ENCODE measurements around the gene ZBTB16.

Gene ZBTB16

GRCh38 chr11:114133548-114134329 lies 74.2 kb downstream of the ZBTB16 start:
- Mint-ChIP-seq H3K9me3 (no peaks in the 10 kb centered on the region), H3K4me3 (no peak overlapping the region), H3K27me3 (no peaks in the 10 kb centered on the region), H3K27ac (no peak overlapping the region), H3K4me1 (peaks cover 53% of the 10 kb centered on the region)
- DNase-seq (no peak), ATAC-seq (no peak)

DNA sequence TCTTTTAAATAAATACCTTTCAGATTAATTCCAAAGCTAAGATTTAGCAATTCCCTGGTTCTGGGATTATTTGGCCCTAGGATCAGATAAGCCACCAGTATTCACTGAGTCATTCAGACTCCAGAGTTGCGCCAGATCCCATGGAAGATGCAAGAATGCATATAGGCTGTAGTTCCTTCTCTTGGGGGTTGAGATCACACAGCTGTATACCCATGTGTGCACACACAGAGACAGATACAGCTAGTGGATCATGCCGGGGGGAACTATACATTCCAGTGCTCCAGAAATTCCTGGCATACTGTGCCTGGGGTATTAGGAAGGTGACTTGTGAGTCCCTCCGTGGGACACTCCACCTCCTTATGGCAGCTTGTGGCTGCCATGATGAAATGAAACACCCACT lies 75.4 kb downstream of the ZBTB16 start:
- no peak overlapping the region for H3K27ac Mint-ChIP-seq
- no peaks in the 10 kb centered on the region for H3K27me3 Mint-ChIP-seq
- peaks cover 51% of the 10 kb centered on the region for H3K4me1 Mint-ChIP-seq
- DNase-seq (no peak), ATAC-seq (no peak)
- no peak overlapping the region for H3K4me3 Mint-ChIP-seq
- no peaks in the 10 kb centered on the region for H3K9me3 Mint-ChIP-seq

GRCh38 chr11:114135737-114136151 lies 76.2 kb downstream of the ZBTB16 start:
- no peak overlapping the region for H3K4me3 Mint-ChIP-seq
- ATAC-seq (no peak), DNase-seq (no peak)
- H3K4me1 Mint-ChIP-seq, result peaks cover 50% of the 10 kb centered on the region
- no peaks in the 10 kb centered on the region for H3K9me3 Mint-ChIP-seq
- H3K27me3 Mint-ChIP-seq, result no peaks in the 10 kb centered on the region
- no peak overlapping the region for H3K27ac Mint-ChIP-seq

- no peak for DNase-seq
- Mint-ChIP-seq H3K4me1 (peaks cover 37% of the 10 kb centered on the region), H3K9me3 (no peaks in the 10 kb centered on the region), H3K27me3 (no peaks in the 10 kb centered on the region), H3K4me3 (peak overlapping the region; percentile 19 to 34), H3K27ac (peak overlapping the region in 1 of 2 donors; percentile 88)
- ATAC-seq, result no peak
These were observed 77.5 kb downstream of the ZBTB16 start for GRCh38 chr11:114136686-114137640.

DNA sequence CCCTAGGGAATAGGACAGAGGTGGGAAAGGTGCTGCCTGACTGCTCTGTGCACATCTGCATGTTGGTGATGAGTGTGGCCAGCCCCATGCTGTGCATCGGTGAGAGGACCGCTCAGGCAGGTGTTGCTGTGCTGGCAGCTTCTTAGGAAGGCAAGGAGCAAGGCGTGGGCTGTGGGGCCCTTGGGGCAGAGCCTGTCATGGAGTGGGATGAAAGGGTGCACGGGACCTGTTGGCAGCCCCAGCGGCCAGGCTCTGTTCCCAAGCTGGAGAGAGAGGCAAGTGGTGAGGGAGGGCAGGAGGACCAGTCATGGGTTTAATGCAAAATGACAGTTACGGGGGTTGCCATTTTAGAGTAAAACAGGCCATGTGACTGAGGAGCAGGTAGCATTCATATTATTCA lies 78.3 kb downstream of the ZBTB16 start:
- Mint-ChIP-seq H3K4me3 (no peak overlapping the region), H3K4me1 (peaks cover 37% of the 10 kb centered on the region), H3K27ac (no peak overlapping the region), H3K9me3 (no peaks in the 10 kb centered on the region), H3K27me3 (no peaks in the 10 kb centered on the region)
- no peak for ATAC-seq
- DNase-seq, result no peak

DNA sequence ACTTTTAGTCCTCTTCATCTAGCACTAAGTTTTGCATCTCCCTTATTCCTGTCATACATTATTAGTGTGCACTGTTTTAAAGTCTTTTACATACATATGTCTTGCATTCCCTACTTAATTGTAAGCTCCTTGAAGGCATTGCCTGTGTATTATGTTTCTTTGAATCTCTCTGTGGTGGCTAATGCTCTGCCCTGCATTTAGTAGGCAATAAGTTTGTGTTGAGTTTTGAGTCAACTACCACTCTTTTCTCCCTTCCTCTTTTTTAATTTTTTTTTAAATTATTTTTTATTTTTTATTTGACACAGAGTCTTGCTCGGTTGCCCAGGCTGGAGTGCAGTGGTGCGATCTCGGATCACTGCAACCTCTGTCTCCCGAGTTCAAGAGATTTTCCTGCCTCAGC lies 78.9 kb downstream of the ZBTB16 start:
- Mint-ChIP-seq H3K4me1 (peaks cover 37% of the 10 kb centered on the region), H3K27me3 (no peaks in the 10 kb centered on the region), H3K9me3 (no peaks in the 10 kb centered on the region), H3K4me3 (no peak overlapping the region), H3K27ac (no peak overlapping the region)
- ATAC-seq (no peak), DNase-seq (no peak)

DNA sequence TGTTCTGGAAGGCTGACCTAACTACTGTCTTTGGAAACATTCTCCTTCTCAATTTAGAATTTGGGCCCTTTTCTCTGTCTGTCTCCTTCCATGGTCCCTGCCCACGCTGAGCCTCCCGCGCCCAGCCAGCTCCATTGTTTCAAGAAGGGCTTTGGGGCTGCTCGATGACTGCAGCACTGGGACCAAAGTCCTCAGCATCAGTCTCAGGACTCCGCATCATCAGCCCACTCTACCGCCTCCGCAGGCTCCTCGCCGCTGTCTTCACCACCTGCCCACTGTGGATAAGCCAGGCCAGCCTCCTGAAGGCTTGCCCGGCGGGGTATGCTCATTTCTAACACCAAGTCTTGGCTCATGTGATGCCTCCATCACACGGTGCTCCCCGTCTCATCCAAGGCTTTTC lies 81.3 kb downstream of the ZBTB16 start:
- Mint-ChIP-seq H3K4me3 (no peak overlapping the region), H3K9me3 (no peaks in the 10 kb centered on the region), H3K27ac (peak overlapping the region in 1 of 2 donors; percentile 26), H3K27me3 (no peaks in the 10 kb centered on the region), H3K4me1 (peaks cover 30% of the 10 kb centered on the region)
- ATAC-seq (no peak), DNase-seq (no peak)

DNA sequence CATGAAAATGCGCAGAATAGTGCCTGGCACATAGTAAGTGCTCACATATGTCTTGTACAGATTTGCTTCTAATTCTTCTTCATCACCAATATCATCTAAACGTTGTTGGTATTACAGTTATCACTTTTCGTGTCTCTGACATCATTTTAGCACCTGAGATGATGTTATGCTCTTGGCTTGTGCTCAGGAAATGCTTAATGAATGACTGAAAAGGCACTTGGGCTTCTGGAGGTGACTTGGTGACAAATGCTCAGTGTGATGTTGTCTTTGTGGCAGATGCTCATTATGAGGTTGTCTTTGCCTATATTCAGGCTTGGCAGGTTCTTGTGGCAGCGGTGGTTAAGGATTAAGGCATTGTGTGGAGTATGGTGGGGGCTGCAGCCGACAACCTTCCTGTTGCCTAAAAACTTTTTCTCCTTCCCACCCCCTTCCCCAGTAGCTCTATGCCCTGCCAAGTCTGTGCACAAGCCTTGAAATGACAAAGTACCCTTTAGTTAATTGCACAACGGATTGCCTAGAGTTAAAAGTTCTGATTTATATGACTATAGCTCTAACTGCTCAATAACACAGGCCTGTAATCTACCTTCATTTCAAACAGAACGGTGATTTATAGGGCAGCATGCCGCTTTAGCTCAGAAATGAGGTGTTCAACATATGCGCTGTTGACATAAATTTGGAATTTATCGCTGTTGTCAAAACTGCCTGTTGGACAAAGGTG lies 82.5 kb downstream of the ZBTB16 start:
- H3K4me1 Mint-ChIP-seq, result peaks cover 19% of the 10 kb centered on the region
- ATAC-seq (no peak), DNase-seq (no peak)
- H3K27me3 Mint-ChIP-seq, result no peaks in the 10 kb centered on the region
- no peak overlapping the region for H3K4me3 Mint-ChIP-seq
- H3K27ac Mint-ChIP-seq, result no peak overlapping the region
- no peaks in the 10 kb centered on the region for H3K9me3 Mint-ChIP-seq

DNA sequence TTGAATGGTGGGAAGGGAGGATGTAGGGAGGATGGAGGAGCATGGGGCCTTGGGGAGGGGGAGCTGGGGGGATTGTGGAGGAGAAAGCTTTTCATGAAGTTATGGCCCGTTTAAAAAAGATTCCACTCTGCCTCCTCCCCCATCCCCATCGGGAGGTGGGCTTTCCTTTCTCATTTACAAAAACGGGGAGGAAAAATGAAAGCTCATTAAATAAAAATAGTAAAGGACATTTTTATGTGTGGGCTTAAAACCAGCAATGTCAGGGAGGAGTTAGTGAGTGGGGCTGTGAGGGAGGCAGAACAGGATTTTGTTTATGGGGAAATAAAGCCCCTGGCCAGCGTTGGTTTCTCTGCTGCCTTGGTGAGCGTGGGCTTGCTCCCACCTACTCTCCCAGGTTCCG lies 83.2 kb downstream of the ZBTB16 start:
- Mint-ChIP-seq H3K9me3 (no peaks in the 10 kb centered on the region), H3K27ac (no peak overlapping the region), H3K4me1 (peaks cover 12% of the 10 kb centered on the region), H3K4me3 (no peak overlapping the region), H3K27me3 (no peaks in the 10 kb centered on the region)
- ATAC-seq (no peak), DNase-seq (no peak)

- no peak overlapping the region for H3K4me3 Mint-ChIP-seq
- DNase-seq, result no peak
- H3K27ac Mint-ChIP-seq, result no peak overlapping the region
- no peak for ATAC-seq
- H3K27me3 Mint-ChIP-seq, result no peaks in the 10 kb centered on the region
- no peaks in the 10 kb centered on the region for H3K9me3 Mint-ChIP-seq
- H3K4me1 Mint-ChIP-seq, result peaks cover 17% of the 10 kb centered on the region
These were observed 85.8 kb downstream of the ZBTB16 start for GRCh38 chr11:114145166-114145775.

- ATAC-seq (no peak), DNase-seq (no peak)
- no peaks in the 10 kb centered on the region for H3K9me3 Mint-ChIP-seq
- no peak overlapping the region for H3K4me3 Mint-ChIP-seq
- no peak overlapping the region for H3K27ac Mint-ChIP-seq
- H3K27me3 Mint-ChIP-seq, result no peaks in the 10 kb centered on the region
- H3K4me1 Mint-ChIP-seq, result peaks cover 22% of the 10 kb centered on the region
These were observed 88.0 kb downstream of the ZBTB16 start for GRCh38 chr11:114147375-114148012.

GRCh38 chr11:114148013-114148382 lies 88.5 kb downstream of the ZBTB16 start:
- H3K4me1 Mint-ChIP-seq, result peaks cover 27% of the 10 kb centered on the region
- H3K27ac Mint-ChIP-seq, result no peak overlapping the region
- no peaks in the 10 kb centered on the region for H3K9me3 Mint-ChIP-seq
- no peak for ATAC-seq
- H3K27me3 Mint-ChIP-seq, result no peaks in the 10 kb centered on the region
- no peak overlapping the region for H3K4me3 Mint-ChIP-seq
- no peak for DNase-seq

- Mint-ChIP-seq H3K27me3 (no peaks in the 10 kb centered on the region), H3K27ac (no peak overlapping the region), H3K4me3 (no peak overlapping the region), H3K4me1 (peaks cover 33% of the 10 kb centered on the region), H3K9me3 (no peaks in the 10 kb centered on the region)
- DNase-seq (no peak), ATAC-seq (no peak)
These were observed 90.3 kb downstream of the ZBTB16 start for GRCh38 chr11:114149689-114150407.

- no peaks in the 10 kb centered on the region for H3K9me3 Mint-ChIP-seq
- peaks cover 33% of the 10 kb centered on the region for H3K4me1 Mint-ChIP-seq
- no peak overlapping the region for H3K27ac Mint-ChIP-seq
- DNase-seq (no peak), ATAC-seq (no peak)
- H3K27me3 Mint-ChIP-seq, result no peaks in the 10 kb centered on the region
- H3K4me3 Mint-ChIP-seq, result no peak overlapping the region
These were observed 91.2 kb downstream of the ZBTB16 start for GRCh38 chr11:114150671-114151070.

All from stimulated activated naive CD8-positive, alpha-beta T cell treated with anti-CD3 and anti-CD28 coated beads, Interleukin-15, amount 100 ng/mL, for 72 hours (primary cell).